IMR-90 (cell line): ENCODE results near the gene GNG12. TPM values are rescaled to one million over a fixed set of nuclear protein-coding genes. Genes with fewer than 3 reads are reported as not detected.

Experiments used
- ATAC-seq: fragments of 200-7000 bp; cut with Tn5 transposase; 2 replicates; pipeline ENCODE4 v1.9.1; 2020; ENCODE audit warnings: low read depth, mild to moderate bottlenecking, moderate library complexity
- BruUV-seq: library from RNA; stranded (reverse); fragments of 400-500 nt; replicated peaks from 2 replicates; lab custom pipeline; 2021; lab: Mats Ljungman, UMichigan
- CTCF ChIA-PET: fragments of 300-600 bp; formaldehyde crosslinking; extraction: SDS; loops from one replicate; lab custom pipeline; 2021; ENCODE audit warnings: antibody characterized with exemption; lab: Yijun Ruan, JAX
- POLR2A ChIA-PET: fragments of 300-600 bp; sonication (Branson Sonifier 250); formaldehyde crosslinking; loops from one replicate; lab custom pipeline; 2022; ENCODE audit warnings: antibody characterized with exemption; ENCODE audit not compliant: unreplicated experiment; lab: Charles Lee
- DNase-seq: peaks from one replicate; pipeline ENCODE4 v3.0.0; 2013
- H2AFZ ChIP-seq: replicated peaks from 2 replicates; pipeline ENCODE3; 2013; ENCODE audit warnings: low read length, mild to moderate bottlenecking; ENCODE audit not compliant: poor library complexity
- H2AK5ac ChIP-seq: 2 replicates; pipeline ENCODE4 v1.6.1; 2013; ENCODE audit warnings: low read depth, low read length, inconsistent platforms
- H2AK9ac ChIP-seq: replicated peaks from 2 replicates; pipeline ENCODE3; 2013; ENCODE audit warnings: mild to moderate bottlenecking, low read depth, low read length, moderate library complexity; ENCODE audit not compliant: poor library complexity
- H2BK120ac ChIP-seq: 2 replicates; pipeline ENCODE4 v1.6.1; 2013; ENCODE audit warnings: low read depth, low read length, inconsistent platforms
- H2BK15ac ChIP-seq: 3 replicates; pipeline ENCODE4 v1.6.1; 2013; ENCODE audit warnings: low read depth, low read length, inconsistent platforms
- H2BK20ac ChIP-seq: 2 replicates; pipeline ENCODE4 v1.6.1; 2013; ENCODE audit warnings: low read depth, mild to moderate bottlenecking, inconsistent platforms, low read length, moderate library complexity
- H2BK5ac ChIP-seq: 2 replicates; pipeline ENCODE4 v1.6.1; 2013; ENCODE audit warnings: mild to moderate bottlenecking, low read depth, low read length, inconsistent platforms; ENCODE audit not compliant: poor library complexity, severe bottlenecking
- H3K14ac ChIP-seq: replicated peaks from 2 replicates; pipeline ENCODE4 v1.6.1; 2013; ENCODE audit warnings: low read depth, low read length, inconsistent platforms
- H3K18ac ChIP-seq: 2 replicates; pipeline ENCODE4 v1.6.1; 2013; ENCODE audit warnings: low read depth, low read length, control low read depth
- H3K23ac ChIP-seq: 2 replicates; pipeline ENCODE4 v1.6.1; 2013; ENCODE audit warnings: low read depth, low read length, inconsistent platforms
- H3K27ac ChIP-seq: 2 replicates; pipeline ENCODE4 v1.5.1; 2013; ENCODE audit warnings: mild to moderate bottlenecking, control low read depth, low read length; ENCODE audit not compliant: insufficient read depth
- H3K27me3 ChIP-seq: 2 replicates; pipeline ENCODE4 v1.6.1; 2013; ENCODE audit warnings: low read length; ENCODE audit not compliant: control insufficient read depth, insufficient read depth
- H3K36me3 ChIP-seq: 2 replicates; pipeline ENCODE4 v1.6.1; 2013; ENCODE audit warnings: low read length, mixed read lengths; ENCODE audit not compliant: control insufficient read depth, insufficient read depth
- H3K4ac ChIP-seq: 2 replicates; pipeline ENCODE4 v1.6.1; 2013; ENCODE audit warnings: low read depth, low read length, inconsistent platforms
- H3K4me1 ChIP-seq: 2 replicates; pipeline ENCODE4 v1.6.1; 2013; ENCODE audit warnings: low read length, mixed read lengths; ENCODE audit not compliant: control insufficient read depth, insufficient read depth
- H3K4me2 ChIP-seq: 2 replicates; pipeline ENCODE4 v1.6.1; 2013; ENCODE audit warnings: low read depth, mild to moderate bottlenecking, control low read depth, low read length, moderate library complexity
- H3K4me3 ChIP-seq: 2 replicates; pipeline ENCODE4 v1.5.1; 2013; ENCODE audit warnings: low read depth, mild to moderate bottlenecking, control low read depth, low read length, moderate library complexity; ENCODE audit not compliant: insufficient read depth
- H3K56ac ChIP-seq: 2 replicates; pipeline ENCODE4 v1.6.1; 2013; ENCODE audit warnings: low read length, inconsistent platforms; ENCODE audit not compliant: insufficient read depth; ENCODE audit errors: extremely low read depth
- H3K79me1 ChIP-seq, 2 experiments: 2 replicates each; pipeline ENCODE4 v1.6.1; 2013; ENCODE audit warnings: low read length in 2 of 2, inconsistent platforms in 1 of 2, low read depth in 1 of 2
- H3K9ac ChIP-seq: 2 replicates; pipeline ENCODE4 v1.6.1; 2013; ENCODE audit warnings: low read depth, low read length, control low read depth
- H3K9me1 ChIP-seq: 2 replicates; pipeline ENCODE4 v1.6.1; 2013; ENCODE audit warnings: low read length, inconsistent platforms; ENCODE audit not compliant: insufficient read depth
- H3K9me3 ChIP-seq: 2 replicates; pipeline ENCODE4 v1.6.1; 2013; ENCODE audit warnings: low read length; ENCODE audit not compliant: control insufficient read depth, insufficient read depth
- H4K20me1 ChIP-seq: 2 replicates; pipeline ENCODE4 v1.6.1; 2013; ENCODE audit warnings: low read length, inconsistent platforms; ENCODE audit not compliant: insufficient read depth
- H4K5ac ChIP-seq: 2 replicates; pipeline ENCODE4 v1.6.1; 2013; ENCODE audit warnings: mild to moderate bottlenecking, low read depth, low read length, control low read depth
- H4K8ac ChIP-seq, 2 experiments: 2 replicates each; pipeline ENCODE4 v1.6.1; 2013; ENCODE audit warnings: low read depth in 2 of 2, low read length in 2 of 2, control low read depth in 1 of 2, inconsistent platforms in 1 of 2
- H4K91ac ChIP-seq: 2 replicates; pipeline ENCODE4 v1.6.1; 2013; ENCODE audit warnings: low read depth, low read length, inconsistent platforms; ENCODE audit not compliant: insufficient read depth
- BHLHE40 ChIP-seq: fragments of 150-350 bp; IDR thresholded peaks from 2 replicates; pipeline ENCODE4 v1.6.1; 2016; ENCODE audit warnings: mild to moderate bottlenecking, low read depth, low read length
- CEBPB ChIP-seq: IDR thresholded peaks from 2 replicates; pipeline ENCODE4 v1.6.1; 2012; ENCODE audit warnings: low read depth, low read length, improper control_type of control experiment
- CTCF ChIP-seq: conservative IDR thresholded peaks from 2 replicates; pipeline ENCODE4 v1.5.1; 2012; ENCODE audit warnings: mild to moderate bottlenecking, low read depth, low read length, improper control_type of control experiment
- MAFK ChIP-seq: IDR thresholded peaks from 2 replicates; pipeline ENCODE4 v1.6.1; 2012; ENCODE audit warnings: low read depth, low read length, improper control_type of control experiment
- MAZ ChIP-seq: IDR thresholded peaks from 2 replicates; pipeline ENCODE4 v1.6.1; 2012; ENCODE audit warnings: low read depth, mild to moderate bottlenecking, low read length, improper control_type of control experiment, moderate library complexity, borderline replicate concordance
- MXI1 ChIP-seq: IDR thresholded peaks from 2 replicates; pipeline ENCODE4 v1.6.1; 2012; ENCODE audit warnings: low read depth, mild to moderate bottlenecking, low read length, moderate library complexity, borderline replicate concordance
- NFE2L2 ChIP-seq: fragments of 150-350 bp; IDR thresholded peaks from 2 replicates; pipeline ENCODE4 v1.6.1; 2016; ENCODE audit warnings: low read depth, mild to moderate bottlenecking, low read length
- RCOR1 ChIP-seq: IDR thresholded peaks from 2 replicates; pipeline ENCODE4 v1.6.1; 2012; ENCODE audit warnings: mild to moderate bottlenecking, low read length, improper control_type of control experiment; ENCODE audit not compliant: insufficient replicate concordance
- RFX5 ChIP-seq: IDR thresholded peaks from 2 replicates; pipeline ENCODE4 v1.8.0; 2012; ENCODE audit warnings: low read depth, mild to moderate bottlenecking, low read length, moderate library complexity
- WGBS, 2 experiments: methylation state at CpG; one replicate each; pipeline versions ENCODE4 v1.1.5 to v1.1.7; 2013; ENCODE audit warnings: missing lambda C conversion rate in 2 of 2; ENCODE audit not compliant: insufficient read length in 1 of 2; ENCODE audit errors: extremely low coverage in 2 of 2; 5-methylcytosine and 5-hydroxymethylcytosine counted together
- dilution Hi-C: fragments of 300-500 bp; cut with HindIII; formaldehyde crosslinking; loops from one replicate; pipeline ENCODE4 v1.14.3; 2018; ENCODE audit warnings: low sequenced_read_pairs; ENCODE audit not compliant: unreplicated experiment
- in situ Hi-C: fragments of 300-500 bp; cut with MboI; formaldehyde crosslinking; loops from 3 replicates; pipeline ENCODE4 v1.14.3; 2019; ENCODE audit warnings: low sequenced_read_pairs, inconsistent platforms, mixed read lengths
- intact Hi-C: fragments of 100-400 bp; cut with micrococcal nuclease; formaldehyde crosslinking; loops from 2 replicates; pipeline ENCODE4 v1.10.0; 2022
- polyA plus RNA-seq, 3 experiments: library from polyadenylated mRNA; depleted of rRNA; stranded (reverse); fragments of >200 nt; gene quantifications; 2 replicates each; pipeline ENCODE4 v1.2.3, GENCODE V29; 2012; ENCODE audit warnings: low replicate concordance in 1 of 3
- total RNA-seq: library from RNA; depleted of rRNA; stranded (reverse); fragments of >200 nt; gene quantifications from 2 replicates; pipeline ENCODE4 v1.2.3, GENCODE V29; 2012
- TF ChIP-seq, protein P1 (sequence below): fragments of 150-350 bp; IDR thresholded peaks from 2 replicates; pipeline ENCODE4 v1.6.1; 2017; ENCODE audit warnings: mild to moderate bottlenecking, antibody characterized with exemption, low read length, low read depth

GNG12 gene
- total and polyA plus RNA-seq, 2 of the 4 experiments (the other 2 are of a cell fraction): 92.3 to 132 TPM

DNA sequence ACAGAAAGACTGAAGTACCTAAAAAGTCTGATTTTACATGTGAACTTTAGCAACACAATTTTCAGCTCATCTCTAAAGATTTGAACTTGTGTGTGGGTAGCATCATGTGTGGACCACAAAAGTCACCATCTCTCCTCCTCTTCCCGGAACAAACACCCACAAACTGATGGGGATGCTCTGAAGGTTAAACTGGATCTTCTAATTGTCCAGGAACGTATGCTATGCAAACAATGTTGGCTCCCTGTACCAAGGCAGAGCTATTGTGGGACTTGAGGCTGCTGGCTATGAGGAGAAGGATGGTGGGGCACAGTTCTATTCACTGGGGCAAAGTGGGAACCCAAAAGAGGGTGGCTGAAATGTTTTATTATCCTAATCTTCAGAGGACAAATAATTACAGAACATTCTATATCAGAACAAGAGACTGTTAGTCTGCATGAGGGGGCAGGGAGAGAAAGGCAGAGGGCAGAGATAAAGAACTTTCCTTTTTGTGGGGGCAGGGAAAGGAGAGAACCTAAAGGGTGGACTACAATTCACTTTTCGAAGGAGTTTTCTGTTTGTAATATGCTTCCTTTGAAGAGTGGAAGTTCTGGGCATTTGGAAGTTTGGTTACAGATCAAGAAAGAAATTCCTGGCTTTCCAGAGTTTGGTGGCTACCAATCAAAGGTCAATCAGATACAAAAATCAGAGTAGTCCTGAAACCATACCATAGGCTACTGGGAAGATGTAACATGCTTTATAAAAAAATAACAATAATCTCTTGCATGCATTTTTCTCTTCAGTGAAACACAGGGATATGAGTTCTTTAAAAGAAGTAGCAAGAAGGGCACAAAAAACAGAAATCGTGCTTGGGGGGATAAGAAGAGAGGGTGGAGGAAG lies 85.4 kb downstream of the GNG12 start:
- H3K23ac ChIP-seq: peak overlapping the region; percentile 10; the same call in 1 of the 2 replicates
- dilution Hi-C loops (no loop called here), in situ Hi-C loops (no loop called here), intact Hi-C loops (loop anchor here (2.0 kb wide), 1 partner anchor 63 kb away; the partner anchor contains the start of gene GADD45A)
- no peak overlapping the region for H2AFZ ChIP-seq
- H3K9me3 ChIP-seq: no peaks in the 10 kb centered on the region
- peak overlapping the region; percentile 86 for H2BK120ac ChIP-seq
- ChIA-PET CTCF (interaction anchor here (1.3 kb wide), 1 partner anchor 12 kb away, joined by 3 read pairs; no protein-coding TSS in a partner anchor), POLR2A (no interaction called here)
- H2BK20ac ChIP-seq: peak overlapping the region; percentile 59
- H2AK9ac ChIP-seq: no peak overlapping the region
- H3K4me1 ChIP-seq: peaks cover 22% of the 10 kb centered on the region
- H3K4me2 ChIP-seq: peak overlapping the region; percentile 94
- peak overlapping the region; percentile 96 for H2BK5ac ChIP-seq
- peak overlapping the region; percentile 75 for H3K14ac ChIP-seq
- H3K18ac ChIP-seq: peak overlapping the region; percentile 84
- no peaks in the 10 kb centered on the region for H3K27me3 ChIP-seq
- peak overlapping the region; percentile 85; the same call in 1 of the 2 replicates for H4K5ac ChIP-seq
- peaks cover 47 to 85% of the 10 kb centered on the region in 2 experiments for H3K79me1 ChIP-seq
- ATAC-seq (peak; percentile 24; the same call in 1 of the 2 replicates), DNase-seq (peak; percentile 72)
- H3K27ac ChIP-seq: peak overlapping the region; percentile 84; the same call in 1 of the 2 replicates
- H3K4ac ChIP-seq: peak overlapping the region; percentile 96
- no peak overlapping the region for H3K4me3 ChIP-seq
- no peaks in the 10 kb centered on the region for H3K36me3 ChIP-seq
- H4K8ac ChIP-seq: peak overlapping the region; percentile 80 to 81; a peak in 3 of 4 replicates
- peak overlapping the region; percentile 78 for H3K56ac ChIP-seq
- TF ChIP-seq CTCF (no peak), RFX5 (no peak), MAFK (no peak), BHLHE40 (no peak), NFE2L2 (no peak), RCOR1 (no peak), CEBPB (no peak), MAZ (no peak), MXI1 (no peak)
- TF ChIP-seq, protein P1, sequence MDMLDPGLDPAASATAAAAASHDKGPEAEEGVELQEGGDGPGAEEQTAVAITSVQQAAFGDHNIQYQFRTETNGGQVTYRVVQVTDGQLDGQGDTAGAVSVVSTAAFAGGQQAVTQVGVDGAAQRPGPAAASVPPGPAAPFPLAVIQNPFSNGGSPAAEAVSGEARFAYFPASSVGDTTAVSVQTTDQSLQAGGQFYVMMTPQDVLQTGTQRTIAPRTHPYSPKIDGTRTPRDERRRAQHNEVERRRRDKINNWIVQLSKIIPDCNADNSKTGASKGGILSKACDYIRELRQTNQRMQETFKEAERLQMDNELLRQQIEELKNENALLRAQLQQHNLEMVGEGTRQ: no peak
- peak overlapping the region; percentile 93; the same call in 1 of the 3 replicates for H2BK15ac ChIP-seq
- H2AK5ac ChIP-seq: no peak overlapping the region
- H4K20me1 ChIP-seq: 0 out of 2 replicates have a peak, but pooled peaks cover 4% of the 10 kb centered on the region
- no TSS peak for BruUV-seq
- H4K91ac ChIP-seq: peak overlapping the region; percentile 82
- WGBS, 2 experiments: no CpG with 5 or more reads among the region's 4 CpGs
- H3K9me1 ChIP-seq: peaks cover 20% of the 10 kb centered on the region
- peak overlapping the region; percentile 71 for H3K9ac ChIP-seq
